Fibroblast of pulmonary artery (primary cell): ENCODE measurements around the gene FAM221A.
"Not testable (repeated sequence)": the region's sequence is repeated elsewhere in the genome, so short reads cannot be mapped to it uniquely, and the experiment has no call there.

Source experiments
- DNase-seq: peaks from one replicate; pipeline ENCODE4 v3.0.0-alpha.2; 2010; ENCODE audit warnings: low read depth
- H3K4me3 ChIP-seq: replicated peaks from 2 replicates; pipeline ENCODE4 v1.5.1; 2011; ENCODE audit warnings: low read depth, mild to moderate bottlenecking, control low read depth, low read length, moderate library complexity
- TF ChIP-seq, protein P1 (sequence below): IDR thresholded peaks from 2 replicates; pipeline ENCODE4 v1.5.1; 2011; ENCODE audit warnings: mild to moderate bottlenecking, control low read depth, low read length, inconsistent platforms; ENCODE audit errors: missing control alignments

Gene FAM221A

GRCh38 chr7:23714579-23714978 is 34.6 kb downstream of the FAM221A start:
- TF ChIP-seq, protein P1, sequence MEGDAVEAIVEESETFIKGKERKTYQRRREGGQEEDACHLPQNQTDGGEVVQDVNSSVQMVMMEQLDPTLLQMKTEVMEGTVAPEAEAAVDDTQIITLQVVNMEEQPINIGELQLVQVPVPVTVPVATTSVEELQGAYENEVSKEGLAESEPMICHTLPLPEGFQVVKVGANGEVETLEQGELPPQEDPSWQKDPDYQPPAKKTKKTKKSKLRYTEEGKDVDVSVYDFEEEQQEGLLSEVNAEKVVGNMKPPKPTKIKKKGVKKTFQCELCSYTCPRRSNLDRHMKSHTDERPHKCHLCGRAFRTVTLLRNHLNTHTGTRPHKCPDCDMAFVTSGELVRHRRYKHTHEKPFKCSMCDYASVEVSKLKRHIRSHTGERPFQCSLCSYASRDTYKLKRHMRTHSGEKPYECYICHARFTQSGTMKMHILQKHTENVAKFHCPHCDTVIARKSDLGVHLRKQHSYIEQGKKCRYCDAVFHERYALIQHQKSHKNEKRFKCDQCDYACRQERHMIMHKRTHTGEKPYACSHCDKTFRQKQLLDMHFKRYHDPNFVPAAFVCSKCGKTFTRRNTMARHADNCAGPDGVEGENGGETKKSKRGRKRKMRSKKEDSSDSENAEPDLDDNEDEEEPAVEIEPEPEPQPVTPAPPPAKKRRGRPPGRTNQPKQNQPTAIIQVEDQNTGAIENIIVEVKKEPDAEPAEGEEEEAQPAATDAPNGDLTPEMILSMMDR: no peak
- no peak overlapping the region for H3K4me3 ChIP-seq
- DNase-seq: no peak

GRCh38 chr7:23715099-23715498 is 35.1 kb downstream of the FAM221A start:
- no peak for DNase-seq
- TF ChIP-seq, protein P1: no peak
- H3K4me3 ChIP-seq: no peak overlapping the region

DNA sequence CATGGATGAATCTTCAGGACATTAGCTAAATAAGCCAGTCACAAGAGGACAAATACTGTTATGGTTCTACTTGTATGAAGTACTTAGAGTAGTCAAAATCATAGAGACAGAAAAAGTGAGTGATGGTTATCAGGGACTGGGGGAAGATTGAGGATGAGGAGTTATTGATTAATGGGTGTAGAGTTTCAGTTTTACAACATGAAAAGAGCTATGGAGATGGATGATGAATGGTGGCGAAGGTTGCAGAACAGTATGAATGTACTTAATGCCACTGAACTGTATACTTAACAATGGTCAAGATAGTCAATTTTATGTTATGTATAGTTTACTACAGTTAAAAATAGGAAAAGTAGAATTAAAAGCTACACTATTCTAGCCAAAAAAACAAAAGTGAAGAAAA is 37.8 kb downstream of the FAM221A start:
- H3K4me3 ChIP-seq: no peak overlapping the region
- TF ChIP-seq, protein P1: no peak
- DNase-seq: no peak

- H3K4me3 ChIP-seq: no peak overlapping the region
- no peak for DNase-seq
- TF ChIP-seq, protein P1: no peak
Observed at GRCh38 chr7:23721456-23721855, 41.5 kb downstream of the FAM221A start.

DNA sequence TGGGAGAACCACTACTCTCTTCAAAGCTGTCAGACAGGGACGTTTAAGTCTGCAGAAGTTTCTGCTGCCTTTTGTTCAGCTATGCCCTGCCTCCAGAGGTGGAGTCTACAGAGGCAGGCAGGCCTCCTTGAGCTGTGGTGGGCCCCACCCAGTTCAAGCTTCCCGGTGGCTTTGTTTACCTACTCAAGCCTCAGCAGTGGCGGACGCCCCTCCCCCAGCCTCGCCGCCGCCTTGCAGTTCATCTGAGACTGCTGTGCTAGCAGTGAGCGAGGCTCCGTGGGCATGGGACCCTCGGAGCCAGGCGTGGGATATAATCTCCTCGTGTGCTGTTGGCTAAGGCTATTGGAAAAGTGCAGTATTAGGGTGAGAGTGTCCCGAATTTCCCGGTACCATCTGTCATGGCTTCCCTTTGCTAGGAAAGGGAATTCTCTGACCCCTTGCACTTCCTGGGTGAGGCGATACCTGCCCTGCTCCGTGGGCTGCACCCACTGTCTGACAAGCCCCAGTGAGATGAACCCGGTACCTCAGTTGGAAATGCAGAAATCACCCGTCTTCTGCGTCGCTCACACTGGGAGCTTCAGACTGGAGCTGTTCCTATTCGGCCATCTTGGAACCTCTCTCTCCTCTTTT is 42.7 kb downstream of the FAM221A start:
- not testable (repeated sequence) for H3K4me3 ChIP-seq

GRCh38 chr7:23724113-23724512 is 44.1 kb downstream of the FAM221A start:
- H3K4me3 ChIP-seq, DNase-seq: not testable (repeated sequence)

More for the DNA sequence above, 42.7 kb downstream of the FAM221A start:
- DNase-seq: not testable (repeated sequence)

GRCh38 chr7:23742051-23742450 is 62.1 kb downstream of the FAM221A start:
- TF ChIP-seq, protein P1: no peak
- no peak for DNase-seq
- H3K4me3 ChIP-seq: no peak overlapping the region

DNA sequence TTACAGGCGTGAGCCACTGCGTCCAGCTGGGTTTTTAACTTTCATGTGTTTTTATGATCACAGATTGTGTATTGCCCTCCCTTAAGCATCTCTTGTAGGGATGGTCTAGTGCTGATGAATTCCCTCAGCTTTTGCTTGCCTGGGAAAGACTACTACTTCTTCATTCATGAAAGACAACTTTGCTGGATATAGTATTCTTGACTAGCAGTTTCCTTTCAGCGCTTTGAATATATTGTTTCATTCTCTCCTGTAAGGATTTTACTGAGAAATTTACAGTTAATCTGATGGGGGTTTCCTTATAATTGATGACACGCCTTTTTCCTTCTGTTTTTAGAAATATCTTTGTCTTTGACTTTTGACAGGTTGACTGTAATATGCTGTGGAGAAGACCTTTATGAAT is 63.2 kb downstream of the FAM221A start:
- DNase-seq: no peak
- TF ChIP-seq, protein P1: no peak
- no peak overlapping the region for H3K4me3 ChIP-seq
